ACC112 (cell line): Measurements from ENCODE around the gene METTL14.

Experiments used
- H2AFZ ChIP-seq: fragments of 200-600 bp; sonication (generic); one replicate; pipeline ENCODE4 v1.6.0; 2017; ENCODE audit warnings: antibody characterized with exemption, low read length; ENCODE audit not compliant: unreplicated experiment
- H3K27ac ChIP-seq: fragments of 200-600 bp; sonication (generic); 2 replicates; pipeline ENCODE4 v1.5.1; 2014; ENCODE audit warnings: low read depth, mild to moderate bottlenecking, antibody characterized with exemption, low read length, moderate library complexity
- H3K27me3 ChIP-seq: fragments of 200-600 bp; sonication (generic); 2 replicates; pipeline ENCODE4 v1.6.1; 2014; ENCODE audit warnings: mild to moderate bottlenecking, antibody characterized with exemption, low read length, moderate library complexity, mixed read lengths; ENCODE audit not compliant: insufficient read depth
- H3K36me3 ChIP-seq: fragments of 200-600 bp; sonication (generic); 2 replicates; pipeline ENCODE4 v1.6.1; 2016; ENCODE audit warnings: mild to moderate bottlenecking, antibody characterized with exemption, low read length, moderate library complexity, mixed read lengths; ENCODE audit not compliant: insufficient read depth
- H3K4me1 ChIP-seq: fragments of 200-600 bp; sonication (generic); one replicate; pipeline ENCODE4 v1.6.1; 2016; ENCODE audit warnings: low read length, mixed read lengths; ENCODE audit not compliant: insufficient read depth, unreplicated experiment, control insufficient read depth
- H3K4me3 ChIP-seq: fragments of 200-600 bp; sonication (generic); 2 replicates; pipeline ENCODE4 v1.5.1; 2014; ENCODE audit warnings: mild to moderate bottlenecking, low read depth, low read length
- H3K79me2 ChIP-seq: fragments of 200-600 bp; sonication (generic); one replicate; pipeline ENCODE4 v1.6.0; 2016; ENCODE audit warnings: low read length; ENCODE audit not compliant: control insufficient read depth, unreplicated experiment, insufficient read depth

METTL14 gene

GRCh38 chr4:118758293-118758692 lies 73.1 kb downstream of the METTL14 start:
- peaks cover 83% of the 10 kb centered on the region for H3K79me2 ChIP-seq
- H3K36me3 ChIP-seq, result peaks cover 63% of the 10 kb centered on the region
- peaks cover 94% of the 10 kb centered on the region for H3K4me1 ChIP-seq
- no peak overlapping the region for H2AFZ ChIP-seq
- no peak overlapping the region for H3K4me3 ChIP-seq
- H3K27me3 ChIP-seq, result no peaks in the 10 kb centered on the region
- H3K27ac ChIP-seq, result peak overlapping the region; percentile 65

DNA sequence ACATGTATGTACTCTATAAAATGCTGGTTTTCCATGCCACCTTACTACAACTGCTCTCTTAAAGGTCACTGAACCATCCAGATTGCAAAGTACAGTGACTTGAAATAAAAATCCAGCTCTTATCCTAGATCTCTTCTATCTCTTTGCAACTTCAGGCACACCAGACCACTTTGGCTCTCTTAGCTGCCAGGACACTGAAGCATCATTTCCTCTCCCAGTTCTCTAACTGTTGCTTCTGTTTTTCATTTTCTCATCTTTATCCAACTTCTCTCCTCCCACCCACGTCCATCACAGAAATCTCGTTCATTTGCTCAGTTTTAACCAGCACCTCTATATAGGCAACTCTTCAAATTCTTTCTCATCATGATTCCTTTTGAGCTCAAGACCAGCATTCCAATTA lies 74.3 kb downstream of the METTL14 start:
- no peak overlapping the region for H2AFZ ChIP-seq
- H3K4me3 ChIP-seq, result peak overlapping the region; percentile 34; the same call in 1 of the 2 replicates
- H3K79me2 ChIP-seq, result peaks cover 84% of the 10 kb centered on the region
- H3K27ac ChIP-seq, result peak overlapping the region; percentile 65; the same call in 1 of the 2 replicates
- H3K36me3 ChIP-seq, result peaks cover 70% of the 10 kb centered on the region
- no peaks in the 10 kb centered on the region for H3K27me3 ChIP-seq
- H3K4me1 ChIP-seq, result peaks cover 90% of the 10 kb centered on the region

GRCh38 chr4:118760092-118760491 lies 74.9 kb downstream of the METTL14 start:
- H3K4me1 ChIP-seq, result peaks cover 90% of the 10 kb centered on the region
- no peak overlapping the region for H2AFZ ChIP-seq
- H3K36me3 ChIP-seq, result peaks cover 75% of the 10 kb centered on the region
- peak overlapping the region; percentile 65; the same call in 1 of the 2 replicates for H3K27ac ChIP-seq
- no peak overlapping the region for H3K4me3 ChIP-seq
- H3K27me3 ChIP-seq, result no peaks in the 10 kb centered on the region
- peaks cover 83% of the 10 kb centered on the region for H3K79me2 ChIP-seq

DNA sequence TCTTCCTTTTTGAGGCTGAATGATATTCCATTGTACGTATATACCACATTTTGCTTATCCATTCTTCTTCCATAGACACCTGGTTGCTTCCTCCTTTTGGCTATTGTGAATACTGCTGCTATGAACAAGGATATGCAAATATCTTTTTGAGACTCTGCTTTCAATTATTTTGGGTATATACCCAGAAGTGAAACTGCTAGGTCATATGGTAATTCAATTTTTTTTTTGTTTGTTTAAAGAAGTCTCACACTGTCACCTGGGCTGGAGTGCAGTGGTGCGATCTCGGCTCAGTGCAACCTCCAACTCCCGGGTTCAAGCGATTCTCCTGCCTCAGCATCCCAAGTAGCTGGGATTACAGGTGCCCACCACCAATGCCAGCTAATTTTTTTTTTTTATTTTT lies 75.3 kb downstream of the METTL14 start:
- Histone ChIP-seq H3K4me3 (no peak overlapping the region), H3K4me1 (peaks cover 90% of the 10 kb centered on the region), H2AFZ (no peak overlapping the region), H3K27ac (no peak overlapping the region), H3K79me2 (peaks cover 79% of the 10 kb centered on the region), H3K36me3 (peaks cover 72% of the 10 kb centered on the region), H3K27me3 (no peaks in the 10 kb centered on the region)

DNA sequence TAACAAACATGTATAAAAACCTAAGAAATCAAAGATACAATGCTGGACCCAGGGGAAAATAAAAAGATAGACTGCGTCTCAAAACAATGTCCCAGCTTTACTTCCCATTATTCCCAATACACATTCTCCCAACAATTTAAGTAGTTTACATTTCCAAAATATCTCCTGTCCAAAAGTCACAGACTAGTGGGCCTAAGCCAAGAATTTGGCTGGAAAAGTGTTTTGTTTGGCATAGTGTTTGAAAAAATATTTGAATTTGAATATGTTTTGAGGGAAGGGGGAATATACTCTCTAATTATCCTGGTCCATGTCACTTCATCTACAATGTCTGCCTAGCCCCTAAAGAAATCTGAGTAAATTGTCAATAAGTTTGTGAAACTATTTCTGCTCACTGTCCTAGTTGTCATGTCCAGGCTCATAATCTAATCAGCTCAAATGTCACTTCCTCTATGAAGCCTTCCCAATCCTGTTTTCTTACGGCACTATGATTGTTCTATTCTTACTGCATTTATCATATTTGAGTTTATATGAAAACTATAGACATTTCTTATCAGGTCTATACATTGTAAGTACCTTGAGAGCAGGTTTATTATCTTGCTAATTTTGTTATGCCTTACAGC lies 76.3 kb downstream of the METTL14 start:
- Histone ChIP-seq H3K27ac (peak overlapping the region; percentile 8; the same call in 1 of the 2 replicates), H3K36me3 (peaks cover 74% of the 10 kb centered on the region), H3K4me3 (no peak overlapping the region), H3K27me3 (no peaks in the 10 kb centered on the region), H2AFZ (no peak overlapping the region), H3K79me2 (peaks cover 69% of the 10 kb centered on the region), H3K4me1 (peaks cover 90% of the 10 kb centered on the region)

DNA sequence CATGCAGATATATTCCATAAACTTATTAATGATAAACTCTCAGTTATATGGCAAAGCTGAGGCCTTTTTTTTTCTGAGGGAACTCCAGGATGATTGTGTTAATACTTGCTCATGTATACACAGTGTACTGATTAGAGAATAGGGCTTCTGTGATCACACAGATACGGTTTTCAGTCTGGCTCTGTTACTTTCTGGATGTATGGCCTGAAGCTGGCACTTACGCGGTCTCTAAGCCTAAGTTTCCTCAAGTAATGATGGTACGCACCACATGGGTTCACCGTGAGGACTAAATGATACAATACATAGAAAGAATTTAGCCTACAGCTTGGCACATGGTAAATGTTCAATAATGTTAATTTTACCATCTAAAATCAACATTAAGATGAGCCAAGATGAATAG lies 77.0 kb downstream of the METTL14 start:
- Histone ChIP-seq H3K36me3 (peaks cover 76% of the 10 kb centered on the region), H3K79me2 (peaks cover 67% of the 10 kb centered on the region), H3K4me3 (no peak overlapping the region), H3K27me3 (no peaks in the 10 kb centered on the region), H3K4me1 (peaks cover 92% of the 10 kb centered on the region), H2AFZ (no peak overlapping the region), H3K27ac (peak overlapping the region; percentile 5; the same call in 1 of the 2 replicates)

- no peaks in the 10 kb centered on the region for H3K27me3 ChIP-seq
- no peak overlapping the region for H3K4me3 ChIP-seq
- H3K36me3 ChIP-seq, result peaks cover 77% of the 10 kb centered on the region
- H3K4me1 ChIP-seq, result peaks cover 86% of the 10 kb centered on the region
- no peak overlapping the region for H2AFZ ChIP-seq
- H3K27ac ChIP-seq, result peak overlapping the region; percentile 30
- peaks cover 60% of the 10 kb centered on the region for H3K79me2 ChIP-seq
Observed at GRCh38 chr4:118762730-118763477, 77.7 kb downstream of the METTL14 start.
